Smooth muscle cell (in vitro differentiated cells): Measurements from ENCODE around the gene CTNND2. TPM values are rescaled to one million over a fixed set of nuclear protein-coding genes. Genes with fewer than 3 reads are reported as not detected.

Experiments
- DNase-seq: peaks from one replicate; lab custom pipeline; 2025; ENCODE audit not compliant: unreplicated experiment; lab: John Stamatoyannopoulos, UW
- H2AFZ ChIP-seq: fragments of 200-600 bp; sonication (generic); 2 replicates; pipeline ENCODE4 v1.6.0; 2016; ENCODE audit warnings: antibody characterized with exemption, low read depth, mild to moderate bottlenecking
- H3F3A ChIP-seq: fragments of 200-600 bp; sonication (generic); 2 replicates; pipeline ENCODE4 v1.6.0; 2017; ENCODE audit warnings: antibody characterized with exemption, low read depth
- H3K27ac ChIP-seq: fragments of 200-600 bp; sonication (generic); 2 replicates; pipeline ENCODE4 v1.5.1; 2016; ENCODE audit warnings: low read depth, mild to moderate bottlenecking
- H3K27me3 ChIP-seq: fragments of 200-600 bp; sonication (generic); 2 replicates; pipeline ENCODE4 v1.6.1; 2016; ENCODE audit warnings: low read depth, mild to moderate bottlenecking
- H3K36me3 ChIP-seq: fragments of 200-600 bp; sonication (generic); 2 replicates; pipeline ENCODE4 v1.5.1; 2016; ENCODE audit warnings: low read depth
- H3K4me1 ChIP-seq: fragments of 200-600 bp; sonication (generic); 2 replicates; pipeline ENCODE4 v1.5.1; 2016; ENCODE audit warnings: low read depth
- H3K4me2 ChIP-seq: fragments of 200-600 bp; sonication (generic); 2 replicates; pipeline ENCODE4 v1.6.0; 2016; ENCODE audit warnings: mild to moderate bottlenecking
- H3K4me3 ChIP-seq: fragments of 200-600 bp; sonication (generic); 2 replicates; pipeline ENCODE4 v1.5.1; 2016; ENCODE audit warnings: mild to moderate bottlenecking
- H3K79me2 ChIP-seq: fragments of 200-600 bp; sonication (generic); 2 replicates; pipeline ENCODE4 v1.6.0; 2016; ENCODE audit warnings: low read depth, mild to moderate bottlenecking
- H3K9ac ChIP-seq: fragments of 200-600 bp; sonication (generic); 2 replicates; pipeline ENCODE4 v1.6.0; 2016; ENCODE audit warnings: low read depth
- H3K9me3 ChIP-seq: fragments of 200-600 bp; sonication (generic); replicated peaks from 2 replicates; pipeline ENCODE4 v1.5.1; 2016; ENCODE audit warnings: low read depth
- H4K20me1 ChIP-seq: fragments of 200-600 bp; sonication (generic); 2 replicates; pipeline ENCODE4 v1.6.0; 2016; ENCODE audit warnings: low read depth
- WGBS: methylation state at CpG from one replicate; pipeline ENCODE4 v1.1.7; 2016; ENCODE audit warnings: low lambda C conversion rate; 5-methylcytosine and 5-hydroxymethylcytosine counted together
- polyA plus RNA-seq: library from polyadenylated mRNA; unstranded; fragments of >200 nt; fragmentation: Nextera tagmentation; extraction: Ambion mirVana; gene quantifications from 2 replicates; pipeline ENCODE4 v1.2.1, GENCODE V29; 2016
- total RNA-seq: library from RNA; depleted of rRNA; stranded (reverse); fragments of >200 nt; gene quantifications from 2 replicates; pipeline ENCODE4 v1.2.3, GENCODE V29; 2014
- TF ChIP-seq, protein P1 (sequence below): fragments of 200-600 bp; sonication (generic); IDR thresholded peaks from 2 replicates; pipeline ENCODE4 v1.5.1; 2017; ENCODE audit warnings: borderline replicate concordance, mild to moderate bottlenecking, antibody characterized with exemption; ENCODE audit not compliant: insufficient read depth, poor library complexity, severe bottlenecking

Gene CTNND2
- total and polyA plus RNA-seq, 2 experiments from 2014 or later, result 2.7 to 5.8 TPM

GRCh38 chr5:11522796-11523195 lies 381.4 kb downstream of the CTNND2 start:
- no peaks in the 10 kb centered on the region for H3K36me3 ChIP-seq
- H3K4me1 ChIP-seq, result peaks cover 14% of the 10 kb centered on the region
- H3K79me2 ChIP-seq, result no peaks in the 10 kb centered on the region
- DNase-seq, result no peak
- no peak overlapping the region for H3K27ac ChIP-seq
- H3F3A ChIP-seq, result no peaks in the 10 kb centered on the region
- no peak overlapping the region for H3K9ac ChIP-seq
- no peak overlapping the region for H2AFZ ChIP-seq
- no peaks in the 10 kb centered on the region for H3K27me3 ChIP-seq
- H3K4me3 ChIP-seq, result no peak overlapping the region
- H3K4me2 ChIP-seq, result no peak overlapping the region
- no peaks in the 10 kb centered on the region for H4K20me1 ChIP-seq
- TF ChIP-seq, protein P1, sequence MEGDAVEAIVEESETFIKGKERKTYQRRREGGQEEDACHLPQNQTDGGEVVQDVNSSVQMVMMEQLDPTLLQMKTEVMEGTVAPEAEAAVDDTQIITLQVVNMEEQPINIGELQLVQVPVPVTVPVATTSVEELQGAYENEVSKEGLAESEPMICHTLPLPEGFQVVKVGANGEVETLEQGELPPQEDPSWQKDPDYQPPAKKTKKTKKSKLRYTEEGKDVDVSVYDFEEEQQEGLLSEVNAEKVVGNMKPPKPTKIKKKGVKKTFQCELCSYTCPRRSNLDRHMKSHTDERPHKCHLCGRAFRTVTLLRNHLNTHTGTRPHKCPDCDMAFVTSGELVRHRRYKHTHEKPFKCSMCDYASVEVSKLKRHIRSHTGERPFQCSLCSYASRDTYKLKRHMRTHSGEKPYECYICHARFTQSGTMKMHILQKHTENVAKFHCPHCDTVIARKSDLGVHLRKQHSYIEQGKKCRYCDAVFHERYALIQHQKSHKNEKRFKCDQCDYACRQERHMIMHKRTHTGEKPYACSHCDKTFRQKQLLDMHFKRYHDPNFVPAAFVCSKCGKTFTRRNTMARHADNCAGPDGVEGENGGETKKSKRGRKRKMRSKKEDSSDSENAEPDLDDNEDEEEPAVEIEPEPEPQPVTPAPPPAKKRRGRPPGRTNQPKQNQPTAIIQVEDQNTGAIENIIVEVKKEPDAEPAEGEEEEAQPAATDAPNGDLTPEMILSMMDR, result no peak
- 94% methylated on average over 4 of the region's 4 CpGs for WGBS
- H3K9me3 ChIP-seq, result no peaks in the 10 kb centered on the region

DNA sequence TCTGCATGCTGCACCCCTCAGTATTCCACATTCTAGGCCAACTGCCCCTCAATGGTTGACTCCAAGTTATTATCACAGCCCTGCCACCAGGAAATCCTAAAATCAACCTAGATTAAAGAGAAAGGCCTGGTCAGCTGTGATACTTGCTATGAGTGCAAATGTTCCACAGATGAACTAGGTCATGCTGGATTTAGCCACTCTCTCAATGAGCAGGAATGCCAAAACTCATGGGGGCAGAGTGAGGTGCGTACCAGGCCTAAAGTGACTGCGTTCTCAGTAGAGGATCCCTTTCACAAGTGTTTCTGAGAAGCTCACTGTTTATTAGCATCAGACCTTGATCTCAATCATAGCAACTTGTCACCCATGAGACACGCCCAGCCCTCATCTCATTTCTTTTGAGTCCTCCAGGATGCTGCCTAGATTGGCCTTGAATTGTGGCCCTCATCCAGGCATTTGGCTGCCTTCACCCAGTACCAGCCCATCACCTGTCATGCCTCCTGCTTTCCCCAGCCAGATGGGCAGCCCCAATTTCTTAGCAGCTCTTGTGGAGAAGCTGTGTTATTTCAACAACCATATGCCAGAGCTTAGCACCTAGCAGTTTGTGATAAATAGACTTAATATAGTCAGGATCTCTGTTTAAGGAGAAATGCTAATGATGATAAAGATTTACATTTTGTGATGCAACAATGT lies 383.9 kb downstream of the CTNND2 start:
- WGBS, result 92% methylated on average over 3 of the region's 3 CpGs
- H4K20me1 ChIP-seq, result no peaks in the 10 kb centered on the region

DNA sequence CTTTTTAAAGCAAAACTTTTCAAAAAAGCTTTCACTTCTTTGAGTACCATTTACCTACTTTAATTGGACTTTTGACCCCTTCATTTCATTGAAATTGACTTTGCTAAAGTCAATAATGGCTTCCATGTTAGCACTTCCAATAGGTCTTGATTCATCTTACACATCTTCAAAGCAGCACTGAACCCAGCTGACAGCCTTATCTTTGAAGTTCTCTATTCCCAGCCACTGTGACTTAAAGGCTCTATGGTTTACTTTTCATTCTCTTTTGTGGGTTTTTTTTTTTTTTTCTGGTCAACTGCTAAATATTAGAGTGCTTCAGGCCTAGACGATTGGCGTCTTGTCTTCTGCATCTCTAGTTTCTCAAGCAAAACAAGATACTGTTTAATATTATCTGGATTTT lies 385.0 kb downstream of the CTNND2 start:
- Histone ChIP-seq H3K4me3 (no peak overlapping the region), H3K4me2 (no peak overlapping the region), H3K79me2 (no peaks in the 10 kb centered on the region), H4K20me1 (no peaks in the 10 kb centered on the region), H3F3A (no peaks in the 10 kb centered on the region), H3K4me1 (peaks cover 5% of the 10 kb centered on the region), H3K36me3 (no peaks in the 10 kb centered on the region), H3K9ac (no peak overlapping the region), H3K9me3 (no peaks in the 10 kb centered on the region), H2AFZ (no peak overlapping the region), H3K27me3 (no peaks in the 10 kb centered on the region), H3K27ac (no peak overlapping the region)
- no peak for DNase-seq
- TF ChIP-seq, protein P1, result no peak
- 30% methylated on average over 2 of the region's 2 CpGs for WGBS

More for the DNA sequence above, 383.9 kb downstream of the CTNND2 start:
- Histone ChIP-seq H3F3A (no peaks in the 10 kb centered on the region), H3K9ac (no peak overlapping the region), H3K4me1 (peaks cover 14% of the 10 kb centered on the region), H3K4me2 (no peak overlapping the region), H3K27me3 (no peaks in the 10 kb centered on the region), H3K9me3 (no peaks in the 10 kb centered on the region), H3K27ac (no peak overlapping the region), H3K79me2 (no peaks in the 10 kb centered on the region), H2AFZ (no peak overlapping the region), H3K4me3 (no peak overlapping the region), H3K36me3 (no peaks in the 10 kb centered on the region)
- no peak for DNase-seq
- TF ChIP-seq, protein P1, result no peak

DNA sequence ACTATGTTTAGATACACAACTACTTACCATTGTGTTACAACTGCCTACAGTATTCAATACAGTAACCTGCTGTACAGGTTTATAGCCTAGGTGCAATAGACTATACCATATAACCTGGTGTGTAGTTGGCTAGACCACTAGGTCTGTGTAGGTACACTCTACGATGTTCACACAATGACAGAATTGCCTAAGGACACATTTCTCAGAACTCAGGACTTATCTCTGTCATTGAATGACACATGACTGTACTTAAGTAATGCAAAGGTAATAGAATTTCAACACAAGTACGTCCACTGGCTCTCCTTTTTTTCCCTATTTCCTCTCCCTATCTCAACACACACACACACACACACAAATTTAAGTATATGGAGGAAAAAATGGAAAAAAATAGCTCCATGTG lies 385.6 kb downstream of the CTNND2 start:
- DNase-seq, result no peak

More for the DNA sequence above, 385.6 kb downstream of the CTNND2 start:
- no peaks in the 10 kb centered on the region for H3K9me3 ChIP-seq
- H3K79me2 ChIP-seq, result no peaks in the 10 kb centered on the region
- no peaks in the 10 kb centered on the region for H4K20me1 ChIP-seq
- no peaks in the 10 kb centered on the region for H3K4me1 ChIP-seq
- no peaks in the 10 kb centered on the region for H3K36me3 ChIP-seq
- H3K4me2 ChIP-seq, result no peak overlapping the region
- no peak overlapping the region for H3K27ac ChIP-seq
- no peak overlapping the region for H3K4me3 ChIP-seq
- WGBS, result 72% methylated on average over 2 of the region's 2 CpGs
- TF ChIP-seq, protein P1, result no peak
- no peak overlapping the region for H2AFZ ChIP-seq
- no peak overlapping the region for H3K9ac ChIP-seq
- H3F3A ChIP-seq, result no peaks in the 10 kb centered on the region
- no peaks in the 10 kb centered on the region for H3K27me3 ChIP-seq
